ENCODE data around the gene TEDC1.

Gene TEDC1

GRCh38 chr14:105527826-105528585, 37.0 kb downstream of the TEDC1 start (continued):
- TF ChIP-seq ZBTB11 (tag by site-specific recombination; conservative IDR thresholded peaks at IDR 0.05; ENCODE audit: low read depth): peak; percentile 92
- TF ChIP-seq ZSCAN5A (tag by site-specific recombination; IDR thresholded peaks at IDR 0.05): no peak; the same call in 1 of the 2 replicates
- TF ChIP-seq PRDM4 (tag by site-specific recombination; IDR thresholded peaks at IDR 0.05): no peak
- no peak for TF ChIP-seq EGR2 (tag by site-specific recombination; IDR thresholded peaks at IDR 0.05; ENCODE audit: low read depth)
- no peak for TF ChIP-seq ZNF184 (tag by site-specific recombination; IDR thresholded peaks at IDR 0.05)
- no peak for TF ChIP-seq ZNF155 (tag by site-specific recombination; IDR thresholded peaks at IDR 0.05)
- TF ChIP-seq SALL2 (tag by site-specific recombination; IDR thresholded peaks at IDR 0.05; ENCODE audit: borderline replicate concordance): no peak
- TF ChIP-seq ZNF600 (tag by site-specific recombination; IDR thresholded peaks at IDR 0.05): 0 out of 2 replicates have a peak, but pooled peaks have one; percentile 27
- no peak for TF ChIP-seq ZNF366 (tag by site-specific recombination; conservative IDR thresholded peaks at IDR 0.05)
- TF ChIP-seq HOXC10 (CRISPR knock-in tag; IDR thresholded peaks at IDR 0.05): no peak
- TF ChIP-seq GLIS2 (tag by site-specific recombination; IDR thresholded peaks at IDR 0.05): peak; percentile 92
- TF ChIP-seq TCF7L2 (IDR thresholded peaks at IDR 0.05; ENCODE audit: borderline replicate concordance, low read depth, low read length): no peak
- no peak for TF ChIP-seq ZNF837 (tag by site-specific recombination; IDR thresholded peaks at IDR 0.05)
- no peak for TF ChIP-seq ZNF350 (tag by site-specific recombination; IDR thresholded peaks at IDR 0.05)
- no peak for TF ChIP-seq ZNF114 (tag by site-specific recombination; IDR thresholded peaks at IDR 0.05)

- Histone ChIP-seq H3K9me3 (ENCODE audit: control insufficient read depth, insufficient read depth, low read depth, low read length) (no peaks in the 10 kb centered on the region), H3K27ac (ENCODE audit: extremely low read depth, low read depth, low read length) (no peak overlapping the region), H3K4me1 (ENCODE audit: control insufficient read depth, insufficient read depth, low read length) (0 out of 2 replicates have a peak, but pooled peaks cover 2% of the 10 kb centered on the region), H3K4me3 (ENCODE audit: low read depth, low read length) (no peak overlapping the region), H3K36me3 (ENCODE audit: control insufficient read depth in 2 of 2, insufficient read depth in 1 of 2, low read length in 2 of 2) (peaks cover 0 to 24% of the 10 kb centered on the region in 2 experiments; a peak in 1 of 3 replicates)
- TF ChIP-seq ZNF530 (tag by site-specific recombination; IDR thresholded peaks at IDR 0.05; ENCODE audit: low read depth) (no peak), ZNF513 (tag by site-specific recombination; IDR thresholded peaks at IDR 0.05) (no peak), ZNF623 (tag by site-specific recombination; IDR thresholded peaks at IDR 0.05) (no peak), ZNF112 (tag by site-specific recombination; IDR thresholded peaks at IDR 0.05) (no peak)
- ChIA-PET POLR2A (interaction anchor here (0.6 to 1.0 kb wide), 4 partner anchors 39 to 228 kb away, joined by 3 to 4 read pairs (median 3); partner anchors contain the start of gene BRF1), CTCF (interaction anchor here (0.7 to 2.1 kb wide), 11 partner anchors 9 to 530 kb away, joined by 3 to 13 read pairs (median 4); no protein-coding TSS in a partner anchor)
Observed at GRCh38 chr14:105528586-105529318, 37.7 kb downstream of the TEDC1 start.
